ENCODE results near the gene SULT1C3. TPM values are rescaled to one million over a fixed set of nuclear protein-coding genes. Genes with fewer than 3 reads are reported as not detected.

SULT1C3 gene
- total and polyA plus RNA-seq, 2 of the 8 experiments (the other 6 are each of a cell fraction or from before 2014, with no cell fraction given), result not detected

GRCh38 chr2:108293850-108294249, 54.1 kb downstream of the SULT1C3 start:
- H3K23me2 ChIP-seq (ENCODE audit: low read depth, low read length), result no peaks in the 10 kb centered on the region
- no peak overlapping the region for H3K4me3 ChIP-seq (ENCODE audit: extremely low read depth in 1 of 4, insufficient read depth in 2 of 4, low read depth in 3 of 4, low read length in 4 of 4)
- H2AFZ ChIP-seq (ENCODE audit: low read length), result no peak overlapping the region
- H3K27me3 ChIP-seq (replicated peaks in 1 of 4; ENCODE audit: control insufficient read depth in 3 of 4, extremely low read depth in 1 of 4, insufficient read depth in 3 of 4, low read length in 3 of 4), result 0 out of 7 replicates have a peak, but pooled peaks cover 0 to 3% (median 0%) of the 10 kb centered on the region in 4 experiments
- H2BK12ac ChIP-seq (ENCODE audit: low read depth, low read length), result no peak overlapping the region
- no peaks in the 10 kb centered on the region for H3K79me2 ChIP-seq (ENCODE audit: control insufficient read depth in 1 of 2, insufficient read depth in 2 of 2, low read length in 2 of 2)
- no peak for FAIRE-seq
- H3K4me1 ChIP-seq (replicated peaks in 1 of 4; ENCODE audit: control insufficient read depth in 3 of 4, insufficient read depth in 4 of 4, low read length in 3 of 4), result peaks cover 0 to 3% (median 0%) of the 10 kb centered on the region in 4 experiments; a peak in 1 of 7 replicates
- H3K56ac ChIP-seq (replicated peaks; ENCODE audit: insufficient read length, low read depth, low read length), result no peak overlapping the region
- no peak overlapping the region for H4K8ac ChIP-seq (ENCODE audit: extremely low read depth, insufficient read depth, low read length)
- H3K4ac ChIP-seq (replicated peaks; ENCODE audit: insufficient read length, low read depth, low read length), result no peak overlapping the region
- no peak overlapping the region for H4K5ac ChIP-seq (ENCODE audit: insufficient read length, low read depth, low read length)
- no peak for DNase-seq (ENCODE audit: low read depth in 1 of 2, low spot score in 2 of 2)
- no peak overlapping the region for H3K9ac ChIP-seq (replicated peaks in 1 of 4; ENCODE audit: extremely low read depth in 1 of 4, low read depth in 3 of 4, low read length in 3 of 4)
- no peak overlapping the region for H3K18ac ChIP-seq (ENCODE audit: extremely low read depth, low read length)
- H2AK5ac ChIP-seq (ENCODE audit: low read depth, low read length), result no peak overlapping the region
- no peaks in the 10 kb centered on the region for H3K36me3 ChIP-seq (ENCODE audit: control insufficient read depth in 2 of 4, insufficient read depth in 4 of 4, low read length in 3 of 4)
- no peaks in the 10 kb centered on the region for H3K9me3 ChIP-seq (ENCODE audit: insufficient read depth in 2 of 2, low read depth in 1 of 2, low read length in 1 of 2)
- H3K79me1 ChIP-seq (ENCODE audit: low read depth, low read length), result no peaks in the 10 kb centered on the region
- CTCF ChIA-PET (ENCODE audit: partially characterized antibody), result no interaction called here
- no peak overlapping the region for H2BK20ac ChIP-seq (ENCODE audit: low read length)
- H3K23ac ChIP-seq (ENCODE audit: insufficient read length), result no peak overlapping the region
- TF ChIP-seq CBX8 (IDR thresholded peaks at IDR 0.05; ENCODE audit: borderline replicate concordance, low read depth, low read length) (no peak), CTBP2 (IDR thresholded peaks at IDR 0.05; ENCODE audit: borderline replicate concordance, insufficient read depth, insufficient read length, low read length) (no peak), SRF (IDR thresholded peaks at IDR 0.05; ENCODE audit: low read depth, low read length) (no peak), PHF8 (conservative IDR thresholded peaks at IDR 0.05; ENCODE audit: low read depth, low read length) (no peak), EZH2 (IDR thresholded peaks at IDR 0.05; ENCODE audit: low read depth, low read length, severe bottlenecking) (no peak), BACH1 (IDR thresholded peaks at IDR 0.05; ENCODE audit: low read length) (no peak), SIX5 (IDR thresholded peaks at IDR 0.05; ENCODE audit: low read depth, low read length) (no peak), MAX (IDR thresholded peaks at IDR 0.05) (no peak), CEBPB (IDR thresholded peaks at IDR 0.05; ENCODE audit: low read depth, low read length) (no peak), FOSL1 (IDR thresholded peaks at IDR 0.05; ENCODE audit: insufficient read depth, low read depth, low read length) (no peak), BCL11A (IDR thresholded peaks at IDR 0.05; ENCODE audit: low read depth in 2 of 2, low read length in 2 of 2) (no peak), POLR2AphosphoS5 (IDR thresholded peaks at IDR 0.05; ENCODE audit: low read depth, low read length) (no peak)
- TF ChIP-seq, protein P1, sequence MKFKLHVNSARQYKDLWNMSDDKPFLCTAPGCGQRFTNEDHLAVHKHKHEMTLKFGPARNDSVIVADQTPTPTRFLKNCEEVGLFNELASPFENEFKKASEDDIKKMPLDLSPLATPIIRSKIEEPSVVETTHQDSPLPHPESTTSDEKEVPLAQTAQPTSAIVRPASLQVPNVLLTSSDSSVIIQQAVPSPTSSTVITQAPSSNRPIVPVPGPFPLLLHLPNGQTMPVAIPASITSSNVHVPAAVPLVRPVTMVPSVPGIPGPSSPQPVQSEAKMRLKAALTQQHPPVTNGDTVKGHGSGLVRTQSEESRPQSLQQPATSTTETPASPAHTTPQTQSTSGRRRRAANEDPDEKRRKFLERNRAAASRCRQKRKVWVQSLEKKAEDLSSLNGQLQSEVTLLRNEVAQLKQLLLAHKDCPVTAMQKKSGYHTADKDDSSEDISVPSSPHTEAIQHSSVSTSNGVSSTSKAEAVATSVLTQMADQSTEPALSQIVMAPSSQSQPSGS (IDR thresholded peaks at IDR 0.05; ENCODE audit: low read length), result no peak
- no peak overlapping the region for H2BK5ac ChIP-seq (ENCODE audit: low read depth, low read length)
- H2BK15ac ChIP-seq (ENCODE audit: low read length), result no peak overlapping the region
- no peak overlapping the region for H3K27ac ChIP-seq (ENCODE audit: low read depth, low read length)
- no peak overlapping the region for H3K14ac ChIP-seq (ENCODE audit: insufficient read length)
- no peak overlapping the region for H4K91ac ChIP-seq (replicated peaks; ENCODE audit: insufficient read length, low read length)
- no peak overlapping the region for H3K4me2 ChIP-seq (ENCODE audit: insufficient read depth in 1 of 2, low read depth in 2 of 2, low read length in 2 of 2)
- no peaks in the 10 kb centered on the region for H4K20me1 ChIP-seq (replicated peaks in 1 of 2; ENCODE audit: control insufficient read depth in 1 of 2, insufficient read depth in 2 of 2, low read length in 2 of 2)
- H2BK120ac ChIP-seq (replicated peaks; ENCODE audit: low read depth, low read length), result no peak overlapping the region
- POLR2A ChIA-PET (ENCODE audit: partially characterized antibody), result no interaction called here
- WGBS, 2 experiments (ENCODE audit: extremely low coverage in 1 of 2, insufficient coverage in 1 of 2, insufficient read length in 1 of 2, insufficient replicate concordance in 2 of 2, low coverage in 1 of 2, low lambda C conversion rate in 2 of 2, missing lambda C conversion rate in 1 of 2), result 87% methylated on average over 4 of the region's 4 CpGs; no CpG with 5 or more reads in 1 of the 2 experiments

Data from H1 (cell line).